Left lung (tissue), 10 donors: ENCODE results near the gene GPX4. TPM values are rescaled to one million over a fixed set of nuclear protein-coding genes. Genes with fewer than 3 reads are reported as not detected.

Experiments used
- ATAC-seq: fragments of 200-7000 bp; cut with Tn5 transposase; one replicate; pipeline ENCODE4 v1.9.1; 2020; ENCODE audit warnings: moderate library complexity
- DNase-seq, 4 donors: peaks; one replicate each; pipeline ENCODE4 v3.0.0-alpha.2; 2013 to 2020
- H3K27ac ChIP-seq, 2 donors: fragments of 200-600 bp; sonication (generic) in 1 of 2; one replicate each; pipeline versions ENCODE4 v1.5.0 to v1.8.0; 2020 to 2021
- H3K27me3 ChIP-seq, 2 donors: fragments of 200-600 bp; sonication (generic) in 1 of 2; one replicate each; pipeline versions ENCODE4 v1.5.0 to v1.8.0; 2020 to 2021
- H3K36me3 ChIP-seq, 2 donors: fragments of 200-600 bp; sonication (generic) in 1 of 2; one replicate each; pipeline versions ENCODE4 v1.5.0 to v1.8.0; 2020 to 2021
- H3K4me1 ChIP-seq, 2 donors: fragments of 200-600 bp; one replicate each; pipeline ENCODE4 v1.8.0; 2021
- H3K4me3 ChIP-seq, 2 donors: fragments of 200-600 bp; sonication (generic) in 1 of 2; one replicate each; pipeline versions ENCODE4 v1.5.0 to v1.8.0; 2020 to 2021; ENCODE audit warnings: mild to moderate bottlenecking in 1 of 2
- H3K9me3 ChIP-seq, 2 donors: fragments of 200-600 bp; sonication (generic) in 1 of 2; one replicate each; pipeline versions ENCODE4 v1.5.0 to v1.8.0; 2020 to 2021
- CTCF ChIP-seq, 2 donors: fragments of 200-600 bp; sonication (generic) in 1 of 2; IDR thresholded peaks; one replicate each; pipeline versions ENCODE4 v1.5.0 to v1.8.0; 2021; ENCODE audit warnings: antibody characterized with exemption in 2 of 2
- intact Hi-C, 2 donors: fragments of 100-400 bp; cut with DNase I; formaldehyde crosslinking; loops; one replicate each; pipeline versions ENCODE4 v1.11.2 to v1.14.2; 2022
- polyA plus RNA-seq, 6 donors: library from polyadenylated mRNA; unstranded; fragments of 120-200 nt; gene quantifications; one replicate each; pipeline ENCODE4 v1.2.1, GENCODE V29; 2013; ENCODE audit not compliant: insufficient read length in 6 of 6
- total RNA-seq, 2 donors: library from RNA; stranded (reverse); fragmentation: NEBNext Ultra II Directional; extraction: Animal tissue kit (Norgen Biotek cat#: 25700); gene quantifications; one replicate each; pipeline ENCODE4 v1.2.1, GENCODE V29; 2021
- donor health status: DM: no; HTN: yes; CAD: no.
- donor health status: DM: no; HTN: no; CAD: no.

The GPX4 gene
- total and polyA plus RNA-seq, 8 donors, result 146 to 365 (median 213) TPM

DNA sequence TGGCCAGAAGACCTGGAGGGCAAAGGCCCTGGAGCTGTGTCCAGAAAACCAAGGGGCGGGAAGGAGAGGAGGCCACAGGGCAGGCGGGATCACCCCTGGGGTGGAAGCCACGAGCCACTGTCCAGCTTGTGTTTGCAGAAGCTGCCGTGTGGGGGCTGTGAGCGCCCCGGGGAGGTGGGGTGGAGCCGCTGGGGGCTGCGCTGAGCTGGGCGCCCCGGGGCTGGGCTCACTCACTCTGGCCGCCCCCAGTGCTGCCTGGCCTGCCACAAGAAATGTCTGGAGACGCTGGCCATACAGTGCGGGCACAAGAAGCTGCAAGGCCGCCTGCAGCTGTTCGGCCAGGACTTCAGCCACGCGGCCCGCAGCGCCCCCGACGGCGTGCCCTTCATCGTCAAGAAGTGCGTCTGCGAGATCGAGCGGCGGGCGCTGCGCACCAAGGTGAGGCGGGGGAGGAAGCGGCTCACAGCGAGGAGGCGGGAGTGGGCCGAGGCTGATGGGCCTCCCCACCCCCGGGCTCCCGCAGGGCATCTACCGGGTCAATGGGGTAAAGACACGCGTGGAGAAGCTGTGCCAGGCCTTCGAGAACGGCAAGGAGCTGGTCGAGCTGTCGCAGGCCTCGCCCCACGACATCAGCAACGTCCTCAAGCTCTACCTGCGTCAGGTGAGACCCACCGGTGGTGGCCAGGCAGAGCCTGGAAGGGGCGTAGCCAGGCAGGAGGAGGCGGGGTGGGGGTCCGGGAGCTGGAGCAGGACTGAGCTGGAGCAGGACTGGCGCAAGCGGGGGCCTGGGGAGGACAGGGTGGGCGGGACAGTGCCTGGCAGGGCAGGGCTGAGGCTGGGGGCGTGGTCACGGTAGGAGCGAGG lies 22.3 kb upstream of the GPX4 start:
- ATAC-seq (no peak), DNase-seq (peak in 1 of 4 donors; percentile 94)
- Histone ChIP-seq H3K27me3 (no peaks in the 10 kb centered on the region), H3K36me3 (peaks cover 0 to 73% of the 10 kb centered on the region in 2 donors), H3K27ac (peak overlapping the region in 1 of 2 donors; percentile 8), H3K9me3 (no peaks in the 10 kb centered on the region), H3K4me1 (peaks cover 6 to 50% of the 10 kb centered on the region in 2 donors), H3K4me3 (no peak overlapping the region)
- TF ChIP-seq CTCF (IDR thresholded peaks at IDR 0.05), result no peak
- intact Hi-C loops, result no loop called here

GRCh38 chr19:1082165-1082927 lies 21.4 kb upstream of the GPX4 start:
- Histone ChIP-seq H3K36me3 (peaks cover 0 to 81% of the 10 kb centered on the region in 2 donors), H3K4me1 (peaks cover 6 to 50% of the 10 kb centered on the region in 2 donors), H3K27ac (no peak overlapping the region), H3K9me3 (no peaks in the 10 kb centered on the region), H3K27me3 (no peaks in the 10 kb centered on the region), H3K4me3 (peak overlapping the region in 1 of 2 donors; percentile 14)
- TF ChIP-seq CTCF (IDR thresholded peaks at IDR 0.05), result no peak
- ATAC-seq, result peak; percentile 93
- DNase-seq, result peak in 3 of 4 donors; percentile 81 to 92 (median 89)
- intact Hi-C loops, result no loop called here

DNA sequence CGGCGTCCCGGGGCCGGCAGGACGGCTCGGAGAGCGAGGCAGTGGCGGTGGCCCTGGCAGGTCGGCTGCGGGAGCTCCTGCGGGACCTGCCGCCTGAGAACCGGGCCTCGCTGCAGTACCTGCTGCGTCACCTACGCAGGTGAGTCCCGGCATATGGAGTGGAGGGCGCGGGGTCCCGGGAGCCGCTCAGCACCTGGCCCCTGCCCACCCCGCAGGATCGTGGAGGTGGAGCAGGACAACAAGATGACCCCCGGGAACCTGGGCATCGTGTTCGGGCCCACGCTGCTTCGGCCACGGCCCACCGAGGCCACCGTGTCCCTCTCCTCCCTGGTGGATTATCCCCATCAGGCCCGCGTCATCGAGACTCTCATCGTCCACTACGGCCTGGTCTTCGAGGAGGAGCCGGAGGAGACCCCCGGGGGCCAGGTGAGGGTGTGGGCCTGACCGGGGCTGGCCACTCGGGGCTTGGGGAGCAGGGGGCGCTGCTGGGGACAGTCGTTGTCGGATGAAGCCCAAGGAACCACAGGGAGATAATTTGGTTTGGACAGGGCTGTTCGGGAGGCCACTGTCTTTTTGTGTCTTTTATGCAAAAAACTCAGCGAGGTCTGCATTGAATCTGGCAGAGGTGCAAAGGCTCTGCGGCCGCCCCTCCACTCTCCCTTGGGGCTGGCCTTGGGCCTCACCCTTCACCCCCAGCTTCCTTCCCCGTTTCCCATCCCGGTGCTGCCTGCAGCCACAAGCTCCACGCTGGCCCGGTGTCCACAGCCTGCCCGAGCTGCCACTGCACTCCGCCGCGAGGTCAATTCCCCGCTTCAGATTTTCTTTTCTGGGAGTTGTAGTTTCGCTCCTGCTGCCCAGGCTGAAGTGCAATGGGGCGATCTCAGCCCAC lies 20.6 kb upstream of the GPX4 start:
- Histone ChIP-seq H3K36me3 (peaks cover 0 to 90% of the 10 kb centered on the region in 2 donors), H3K27me3 (no peaks in the 10 kb centered on the region), H3K27ac (no peak overlapping the region), H3K4me1 (peaks cover 6 to 51% of the 10 kb centered on the region in 2 donors), H3K4me3 (peak overlapping the region in 1 of 2 donors; percentile 14), H3K9me3 (no peaks in the 10 kb centered on the region)
- ATAC-seq (no peak), DNase-seq (peak in 1 of 4 donors; percentile 77)
- intact Hi-C loops, result no loop called here
- TF ChIP-seq CTCF (IDR thresholded peaks at IDR 0.05), result no peak

DNA sequence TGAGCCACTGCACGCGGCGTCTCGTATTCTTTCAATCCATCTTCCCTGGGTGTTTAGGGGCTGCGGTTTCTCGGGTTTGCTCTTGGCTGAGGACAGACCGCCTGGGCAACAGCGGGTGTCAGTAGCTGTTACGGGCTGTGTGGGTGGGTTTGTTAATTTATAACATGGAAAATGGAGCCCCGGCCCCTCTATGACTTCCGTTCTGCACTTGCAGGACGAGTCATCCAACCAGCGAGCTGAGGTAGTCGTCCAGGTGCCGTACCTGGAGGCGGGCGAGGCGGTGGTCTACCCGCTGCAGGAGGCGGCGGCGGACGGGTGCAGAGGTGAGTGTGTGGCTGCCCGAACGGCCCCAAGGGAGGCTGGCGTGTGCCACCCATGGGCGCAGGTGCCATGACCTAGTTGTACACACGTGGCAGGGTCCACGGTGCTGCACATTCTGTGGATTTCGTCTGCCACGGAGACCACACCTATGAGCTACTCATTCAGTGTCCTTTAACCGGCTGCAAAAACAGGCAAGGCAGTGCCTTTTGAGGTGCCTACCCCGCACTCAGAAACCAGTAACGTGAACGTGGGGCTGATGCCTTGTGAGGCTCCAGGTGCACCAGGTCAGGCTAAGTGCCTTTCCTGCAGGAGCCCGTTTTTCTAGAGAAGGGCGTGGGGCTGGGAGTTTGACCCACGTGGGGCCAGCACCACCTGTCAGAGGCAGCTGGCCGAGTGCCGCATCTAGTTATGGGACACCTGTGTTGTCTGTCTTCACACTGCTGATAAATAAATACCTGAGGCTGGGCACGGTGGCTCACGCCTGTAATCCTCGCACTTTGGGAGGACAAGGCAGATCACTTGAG lies 19.5 kb upstream of the GPX4 start:
- TF ChIP-seq CTCF (IDR thresholded peaks at IDR 0.05), result no peak
- no peak for ATAC-seq
- Histone ChIP-seq H3K27me3 (no peaks in the 10 kb centered on the region), H3K36me3 (peaks cover 0 to 97% of the 10 kb centered on the region in 2 donors), H3K27ac (no peak overlapping the region), H3K4me3 (no peak overlapping the region), H3K9me3 (no peaks in the 10 kb centered on the region), H3K4me1 (peaks cover 6 to 62% of the 10 kb centered on the region in 2 donors)
- intact Hi-C loops, result no loop called here
- DNase-seq, result peak in 1 of 4 donors; percentile 76
